ENCODE measurements around the gene LARGE1. TPM values are rescaled to one million over a fixed set of nuclear protein-coding genes. Genes with fewer than 3 reads are reported as not detected.

Gene LARGE1
- total RNA-seq, 1 experiment from 2014 or later = 1.5 TPM

DNA sequence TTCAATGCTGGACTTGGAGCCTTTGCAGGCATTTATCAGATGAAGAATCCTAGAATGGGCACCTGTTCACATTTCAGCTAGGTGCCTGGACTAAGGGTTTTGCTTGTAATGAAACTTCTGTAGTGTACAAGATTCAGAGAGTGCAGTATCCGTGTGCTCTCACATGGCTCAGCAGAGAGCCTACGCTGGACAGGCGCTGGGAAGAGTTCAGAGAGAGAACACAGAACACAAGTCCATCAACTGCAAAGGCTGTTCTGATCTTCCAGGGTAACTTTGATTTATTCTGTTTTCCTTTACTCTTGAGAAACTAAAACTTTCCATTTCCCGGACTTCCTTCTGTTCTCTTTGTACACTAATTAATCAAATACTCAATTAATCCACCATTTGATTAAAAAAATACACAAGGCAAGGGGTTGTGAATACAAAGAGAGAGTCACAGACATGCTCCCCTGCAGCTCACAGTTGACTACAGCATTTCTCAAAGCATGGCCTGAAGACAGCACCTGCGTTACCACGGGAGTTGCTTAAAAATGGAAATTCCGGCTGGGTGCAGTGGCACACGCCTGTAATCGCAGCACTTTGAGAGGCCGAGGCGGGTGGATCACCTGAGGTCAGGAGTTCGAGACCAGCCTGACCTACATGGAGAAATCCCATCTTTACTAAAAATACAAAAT is 393.7 kb downstream of the LARGE1 start:
- Histone ChIP-seq H3K9me3 (ENCODE audit: control insufficient read depth in 1 of 2, insufficient read depth in 1 of 2, low read depth in 1 of 2, low read length in 2 of 2) (peaks cover 0 to 28% of the 10 kb centered on the region in 2 experiments; a peak in 2 of 4 replicates), H3K9me2 (ENCODE audit: insufficient read depth) (no peaks in the 10 kb centered on the region), H3K79me2 (ENCODE audit: insufficient read depth, low read length) (no peaks in the 10 kb centered on the region), H3K36me3 (ENCODE audit: control insufficient read depth in 1 of 2, insufficient read depth in 2 of 2, low read length in 2 of 2) (no peaks in the 10 kb centered on the region), H3K4me1 (ENCODE audit: control insufficient read depth in 1 of 2, insufficient read depth in 2 of 2, low read length in 2 of 2) (no peaks in the 10 kb centered on the region), H3K27ac (ENCODE audit: low read depth, low read length) (no peak overlapping the region), H3K9ac (ENCODE audit: low read length) (no peak overlapping the region), H2AFZ (ENCODE audit: low read depth, low read length, poor library complexity, severe bottlenecking) (no peak overlapping the region), H3K27me3 (ENCODE audit: insufficient read depth, low read length) (no peaks in the 10 kb centered on the region), H4K20me1 (ENCODE audit: insufficient read depth) (no peaks in the 10 kb centered on the region), H3K4me2 (ENCODE audit: low read length) (no peak overlapping the region), H3K4me3 (replicated peaks in 1 of 2; ENCODE audit: low read depth in 1 of 2, low read length in 2 of 2) (no peak overlapping the region)
- ATAC-seq = no peak
- no peak for DNase-seq (ENCODE audit: low read depth, low spot score)
- intact Hi-C loops (cut with micrococcal nuclease) = no loop called here
- TF ChIP-seq SIN3A (IDR thresholded peaks at IDR 0.05; ENCODE audit: low read depth) = no peak
- no peak for TF ChIP-seq FOSL1 (IDR thresholded peaks at IDR 0.05; ENCODE audit: low read depth)
- TF ChIP-seq ELF1 (IDR thresholded peaks at IDR 0.05; ENCODE audit: borderline replicate concordance, low read depth) = no peak
- TF ChIP-seq EGR1 (IDR thresholded peaks at IDR 0.05; ENCODE audit: low read depth) = no peak
- POLR2A ChIA-PET = no interaction called here
- BruUV-seq (replicated peaks) = no TSS peak
- RAD21 ChIA-PET (ENCODE audit: low non-redundant PET in 1 of 2, low total read pairs in 2 of 2, uncharacterized antibody in 2 of 2, unreplicated experiment in 2 of 2) = no interaction called here
- CTCF ChIA-PET = no interaction called here

DNA sequence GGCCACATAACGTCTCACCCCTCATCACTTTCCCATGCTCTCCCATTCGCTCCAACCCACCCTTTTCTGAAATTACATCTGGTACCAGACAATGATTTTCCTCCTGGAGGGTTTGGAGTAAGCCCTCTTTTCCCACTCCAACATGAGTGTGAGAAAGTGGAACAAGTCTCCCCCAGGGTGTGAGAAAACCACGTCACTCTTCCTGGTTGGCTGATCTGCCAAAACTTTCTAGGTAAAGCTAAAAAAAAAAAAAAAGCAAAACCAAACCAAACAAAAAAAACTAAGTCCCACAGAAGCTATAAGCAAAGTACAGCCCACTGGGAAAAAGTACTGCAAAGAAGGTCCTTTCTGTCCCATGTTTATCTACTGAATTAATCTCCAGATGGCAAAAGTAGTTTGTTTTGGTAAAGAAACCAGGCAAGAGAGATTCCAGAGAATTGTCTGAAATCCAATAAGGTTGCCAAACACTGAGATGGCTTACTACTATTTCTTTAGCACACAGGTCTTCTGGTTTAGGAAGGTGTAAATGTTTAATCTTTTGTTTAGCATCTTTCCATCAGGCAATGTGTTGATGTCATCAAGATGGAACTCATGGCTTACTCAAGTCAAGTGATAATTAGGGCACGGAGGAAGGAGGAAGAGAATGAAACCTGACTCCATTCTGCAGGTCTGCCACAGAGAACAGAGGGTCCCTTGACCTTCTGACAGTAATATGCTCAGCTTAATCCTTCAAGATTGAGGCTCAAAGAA is 395.6 kb downstream of the LARGE1 start:
- H2AFZ ChIP-seq (ENCODE audit: low read depth, low read length, poor library complexity, severe bottlenecking) = no peak overlapping the region
- no peak overlapping the region for H3K4me3 ChIP-seq (replicated peaks in 1 of 2; ENCODE audit: low read depth in 1 of 2, low read length in 2 of 2)
- H3K9ac ChIP-seq (ENCODE audit: low read length) = no peak overlapping the region
- no peak for DNase-seq (ENCODE audit: low read depth, low spot score)
- ChIA-PET POLR2A (no interaction called here), CTCF (no interaction called here), RAD21 (ENCODE audit: low non-redundant PET in 1 of 2, low total read pairs in 2 of 2, uncharacterized antibody in 2 of 2, unreplicated experiment in 2 of 2) (no interaction called here)
- no peaks in the 10 kb centered on the region for H3K4me1 ChIP-seq (ENCODE audit: control insufficient read depth in 1 of 2, insufficient read depth in 2 of 2, low read length in 2 of 2)
- intact Hi-C loops (cut with micrococcal nuclease) = no loop called here
- BruUV-seq (replicated peaks) = no TSS peak
- no peaks in the 10 kb centered on the region for H3K9me2 ChIP-seq (ENCODE audit: insufficient read depth)
- TF ChIP-seq MAX (IDR thresholded peaks at IDR 0.05) (no peak), ZFX (IDR thresholded peaks at IDR 0.05) (no peak), SIN3A (IDR thresholded peaks at IDR 0.05; ENCODE audit: low read depth) (no peak), CEBPB (IDR thresholded peaks at IDR 0.05; ENCODE audit: low read depth) (no peak), CBX3 (IDR thresholded peaks at IDR 0.05; ENCODE audit: low read depth) (no peak), JUND (IDR thresholded peaks at IDR 0.05) (no peak), SP1 (IDR thresholded peaks at IDR 0.05; ENCODE audit: low read depth) (no peak), ZNF274 (IDR thresholded peaks at IDR 0.05; ENCODE audit: low read depth, low read length) (no peak), REST (IDR thresholded peaks at IDR 0.05; ENCODE audit: low read depth) (no peak), POLR2A (IDR thresholded peaks at IDR 0.05; ENCODE audit: borderline replicate concordance, extremely low read depth, insufficient read depth, insufficient read length) (no peak), ELF1 (IDR thresholded peaks at IDR 0.05; ENCODE audit: borderline replicate concordance, low read depth) (no peak)
- H3K36me3 ChIP-seq (ENCODE audit: control insufficient read depth in 1 of 2, insufficient read depth in 2 of 2, low read length in 2 of 2) = no peaks in the 10 kb centered on the region
- H3K4me2 ChIP-seq (ENCODE audit: low read length) = no peak overlapping the region
- H4K20me1 ChIP-seq (ENCODE audit: insufficient read depth) = no peaks in the 10 kb centered on the region
- H3K27me3 ChIP-seq (ENCODE audit: insufficient read depth, low read length) = no peaks in the 10 kb centered on the region
- no peaks in the 10 kb centered on the region for H3K79me2 ChIP-seq (ENCODE audit: insufficient read depth, low read length)
- H3K27ac ChIP-seq (ENCODE audit: low read depth, low read length) = no peak overlapping the region
- ATAC-seq = no peak
- peaks cover 0 to 25% of the 10 kb centered on the region in 2 experiments; a peak in 2 of 4 replicates for H3K9me3 ChIP-seq (ENCODE audit: control insufficient read depth in 1 of 2, insufficient read depth in 1 of 2, low read depth in 1 of 2, low read length in 2 of 2)
